GM12878 (cell line): ENCODE results near the gene DET1. TPM values are rescaled to one million over a fixed set of nuclear protein-coding genes. Genes with fewer than 3 reads are reported as not detected.

Experiments
- CBX3 ChIP-seq: fragments of 200-600 bp; sonication (generic); IDR thresholded peaks from 2 replicates; pipeline ENCODE4 v1.6.1; 2016; ENCODE audit warnings: low read depth, borderline replicate concordance
- CREB1 ChIP-seq: IDR thresholded peaks from 2 replicates; pipeline ENCODE4 v1.6.1; 2012; ENCODE audit warnings: low read depth, mild to moderate bottlenecking, inconsistent platforms
- CTCF ChIP-seq, 3 experiments: IDR thresholded peaks in 2 of 3; conservative IDR thresholded peaks in 1 of 3; 2 replicates each; pipeline ENCODE4 v1.5.1; 2011; ENCODE audit warnings: low read depth in 3 of 3, low read length in 3 of 3, mild to moderate bottlenecking in 3 of 3, control low read depth in 2 of 3, moderate library complexity in 2 of 3, inconsistent platforms in 1 of 3, mixed read lengths in 1 of 3; ENCODE audit not compliant: control insufficient read depth in 2 of 3, insufficient read depth in 1 of 3; ENCODE audit errors: extremely low read depth in 1 of 3
- IKZF2 ChIP-seq, 2 experiments: fragments of 450-650 bp; IDR thresholded peaks; 2 replicates each; pipeline ENCODE4 v1.6.1; 2017; ENCODE audit warnings: mild to moderate bottlenecking in 2 of 2, moderate library complexity in 2 of 2
- MEF2A ChIP-seq: IDR thresholded peaks from 2 replicates; pipeline ENCODE4 v1.6.1; 2011; ENCODE audit warnings: low read depth, mild to moderate bottlenecking, low read length, moderate library complexity; ENCODE audit not compliant: insufficient read depth
- PAX5 ChIP-seq: IDR thresholded peaks from 2 replicates; pipeline ENCODE4 v1.6.1; 2011; ENCODE audit warnings: low read depth, low read length, borderline replicate concordance
- SIX5 ChIP-seq: IDR thresholded peaks from 2 replicates; pipeline ENCODE4 v1.6.1; 2011; ENCODE audit warnings: mild to moderate bottlenecking, low read depth, low read length, moderate library complexity; ENCODE audit not compliant: severe bottlenecking
- SRF ChIP-seq, 2 experiments: IDR thresholded peaks; 2 replicates each; pipeline ENCODE4 v1.6.1; 2011; ENCODE audit warnings: low read depth in 2 of 2, low read length in 2 of 2, mild to moderate bottlenecking in 1 of 2, moderate library complexity in 1 of 2
- USF2 ChIP-seq: IDR thresholded peaks from 2 replicates; pipeline ENCODE4 v1.6.1; 2011; ENCODE audit warnings: low read depth, low read length, improper control_type of control experiment, borderline replicate concordance
- ZSCAN29 ChIP-seq: fragments of 450-650 bp; IDR thresholded peaks from 2 replicates; pipeline ENCODE4 v1.6.1; 2017; ENCODE audit warnings: mild to moderate bottlenecking, moderate library complexity
- polyA plus RNA-seq, 11 experiments: library from polyadenylated mRNA; depleted of rRNA in 4 of 11; unstranded in 6 of 11; stranded (reverse) in 5 of 11; fragments of >200 nt; fragmentation: Nextera tagmentation in 4 of 11; fragmentation: Illumina TruSeq in 1 of 11; extraction: Ambion mirVana in 4 of 11; extraction: Trizol in 1 of 11; gene quantifications; 1 replicate in 1 of 11; 2 replicates in 10 of 11; pipeline versions ENCODE4 v1.2.1 to v1.2.3, GENCODE V29; 2011 to 2016; ENCODE audit warnings: inconsistent platforms in 2 of 11, missing spikeins in 2 of 11, low read depth in 1 of 11
- total RNA-seq, 4 experiments: library from RNA; depleted of rRNA in 3 of 4; stranded (reverse); fragments of >200 nt in 3 of 4; fragmentation: Illumina TruSeq in 1 of 4; extraction: Trizol in 1 of 4; gene quantifications; 2 replicates each; pipeline versions ENCODE4 v1.2.1 to v1.2.3, GENCODE V29; 2013 to 2021
- TF ChIP-seq, protein P1 (sequence below): fragments of 450-650 bp; formaldehyde crosslinking; IDR thresholded peaks from 2 replicates; pipeline ENCODE4 v1.4.0; 2020; ENCODE audit warnings: mild to moderate bottlenecking, moderate library complexity
- TF ChIP-seq, protein P2 (sequence below): IDR thresholded peaks from 2 replicates; pipeline ENCODE4 v1.6.1; 2012; ENCODE audit warnings: improper control_type of control experiment, low read depth, low read length; ENCODE audit not compliant: insufficient replicate concordance

The DET1 gene
- total and polyA plus RNA-seq, 10 of the 15 experiments (the other 5 are each of a cell fraction or from before 2014, with no cell fraction given), result 0.16 to 2.7 (median 1.4) TPM

GRCh38 chr15:88480981-88481380 is 65.5 kb downstream of the DET1 start (continued):
- TF ChIP-seq, protein P1, sequence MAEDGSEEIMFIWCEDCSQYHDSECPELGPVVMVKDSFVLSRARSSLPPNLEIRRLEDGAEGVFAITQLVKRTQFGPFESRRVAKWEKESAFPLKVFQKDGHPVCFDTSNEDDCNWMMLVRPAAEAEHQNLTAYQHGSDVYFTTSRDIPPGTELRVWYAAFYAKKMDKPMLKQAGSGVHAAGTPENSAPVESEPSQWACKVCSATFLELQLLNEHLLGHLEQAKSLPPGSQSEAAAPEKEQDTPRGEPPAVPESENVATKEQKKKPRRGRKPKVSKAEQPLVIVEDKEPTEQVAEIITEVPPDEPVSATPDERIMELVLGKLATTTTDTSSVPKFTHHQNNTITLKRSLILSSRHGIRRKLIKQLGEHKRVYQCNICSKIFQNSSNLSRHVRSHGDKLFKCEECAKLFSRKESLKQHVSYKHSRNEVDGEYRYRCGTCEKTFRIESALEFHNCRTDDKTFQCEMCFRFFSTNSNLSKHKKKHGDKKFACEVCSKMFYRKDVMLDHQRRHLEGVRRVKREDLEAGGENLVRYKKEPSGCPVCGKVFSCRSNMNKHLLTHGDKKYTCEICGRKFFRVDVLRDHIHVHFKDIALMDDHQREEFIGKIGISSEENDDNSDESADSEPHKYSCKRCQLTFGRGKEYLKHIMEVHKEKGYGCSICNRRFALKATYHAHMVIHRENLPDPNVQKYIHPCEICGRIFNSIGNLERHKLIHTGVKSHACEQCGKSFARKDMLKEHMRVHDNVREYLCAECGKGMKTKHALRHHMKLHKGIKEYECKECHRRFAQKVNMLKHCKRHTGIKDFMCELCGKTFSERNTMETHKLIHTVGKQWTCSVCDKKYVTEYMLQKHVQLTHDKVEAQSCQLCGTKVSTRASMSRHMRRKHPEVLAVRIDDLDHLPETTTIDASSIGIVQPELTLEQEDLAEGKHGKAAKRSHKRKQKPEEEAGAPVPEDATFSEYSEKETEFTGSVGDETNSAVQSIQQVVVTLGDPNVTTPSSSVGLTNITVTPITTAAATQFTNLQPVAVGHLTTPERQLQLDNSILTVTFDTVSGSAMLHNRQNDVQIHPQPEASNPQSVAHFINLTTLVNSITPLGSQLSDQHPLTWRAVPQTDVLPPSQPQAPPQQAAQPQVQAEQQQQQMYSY, result no peak
- TF ChIP-seq ZSCAN29 (no peak), CTCF (IDR thresholded peaks at IDR 0.05 in 2 of 3, conservative IDR thresholded peaks at IDR 0.05 in 1 of 3; ENCODE audit: control insufficient read depth in 2 of 3, extremely low read depth in 1 of 3, insufficient read depth in 1 of 3, low read depth in 3 of 3, low read length in 3 of 3) (no peak), IKZF2 (IDR thresholded peaks at IDR 0.05) (no peak), CBX3 (no peak), MEF2A (no peak), USF2 (no peak), CREB1 (no peak), PAX5 (no peak), SRF (IDR thresholded peaks at IDR 0.05; ENCODE audit: low read depth in 2 of 2, low read length in 2 of 2) (no peak), SIX5 (no peak)
- TF ChIP-seq, protein P2, sequence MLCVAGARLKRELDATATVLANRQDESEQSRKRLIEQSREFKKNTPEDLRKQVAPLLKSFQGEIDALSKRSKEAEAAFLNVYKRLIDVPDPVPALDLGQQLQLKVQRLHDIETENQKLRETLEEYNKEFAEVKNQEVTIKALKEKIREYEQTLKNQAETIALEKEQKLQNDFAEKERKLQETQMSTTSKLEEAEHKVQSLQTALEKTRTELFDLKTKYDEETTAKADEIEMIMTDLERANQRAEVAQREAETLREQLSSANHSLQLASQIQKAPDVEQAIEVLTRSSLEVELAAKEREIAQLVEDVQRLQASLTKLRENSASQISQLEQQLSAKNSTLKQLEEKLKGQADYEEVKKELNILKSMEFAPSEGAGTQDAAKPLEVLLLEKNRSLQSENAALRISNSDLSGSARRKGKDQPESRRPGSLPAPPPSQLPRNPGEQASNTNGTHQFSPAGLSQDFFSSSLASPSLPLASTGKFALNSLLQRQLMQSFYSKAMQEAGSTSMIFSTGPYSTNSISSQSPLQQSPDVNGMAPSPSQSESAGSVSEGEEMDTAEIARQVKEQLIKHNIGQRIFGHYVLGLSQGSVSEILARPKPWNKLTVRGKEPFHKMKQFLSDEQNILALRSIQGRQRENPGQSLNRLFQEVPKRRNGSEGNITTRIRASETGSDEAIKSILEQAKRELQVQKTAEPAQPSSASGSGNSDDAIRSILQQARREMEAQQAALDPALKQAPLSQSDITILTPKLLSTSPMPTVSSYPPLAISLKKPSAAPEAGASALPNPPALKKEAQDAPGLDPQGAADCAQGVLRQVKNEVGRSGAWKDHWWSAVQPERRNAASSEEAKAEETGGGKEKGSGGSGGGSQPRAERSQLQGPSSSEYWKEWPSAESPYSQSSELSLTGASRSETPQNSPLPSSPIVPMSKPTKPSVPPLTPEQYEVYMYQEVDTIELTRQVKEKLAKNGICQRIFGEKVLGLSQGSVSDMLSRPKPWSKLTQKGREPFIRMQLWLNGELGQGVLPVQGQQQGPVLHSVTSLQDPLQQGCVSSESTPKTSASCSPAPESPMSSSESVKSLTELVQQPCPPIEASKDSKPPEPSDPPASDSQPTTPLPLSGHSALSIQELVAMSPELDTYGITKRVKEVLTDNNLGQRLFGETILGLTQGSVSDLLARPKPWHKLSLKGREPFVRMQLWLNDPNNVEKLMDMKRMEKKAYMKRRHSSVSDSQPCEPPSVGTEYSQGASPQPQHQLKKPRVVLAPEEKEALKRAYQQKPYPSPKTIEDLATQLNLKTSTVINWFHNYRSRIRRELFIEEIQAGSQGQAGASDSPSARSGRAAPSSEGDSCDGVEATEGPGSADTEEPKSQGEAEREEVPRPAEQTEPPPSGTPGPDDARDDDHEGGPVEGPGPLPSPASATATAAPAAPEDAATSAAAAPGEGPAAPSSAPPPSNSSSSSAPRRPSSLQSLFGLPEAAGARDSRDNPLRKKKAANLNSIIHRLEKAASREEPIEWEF, result no peak
